NK-92 (cell line): Measurements from ENCODE around the gene NUP205.

Source experiments
- DNase-seq: peaks from one replicate; lab custom pipeline; 2025; ENCODE audit not compliant: unreplicated experiment; lab: John Stamatoyannopoulos, UW

The NUP205 gene

DNA sequence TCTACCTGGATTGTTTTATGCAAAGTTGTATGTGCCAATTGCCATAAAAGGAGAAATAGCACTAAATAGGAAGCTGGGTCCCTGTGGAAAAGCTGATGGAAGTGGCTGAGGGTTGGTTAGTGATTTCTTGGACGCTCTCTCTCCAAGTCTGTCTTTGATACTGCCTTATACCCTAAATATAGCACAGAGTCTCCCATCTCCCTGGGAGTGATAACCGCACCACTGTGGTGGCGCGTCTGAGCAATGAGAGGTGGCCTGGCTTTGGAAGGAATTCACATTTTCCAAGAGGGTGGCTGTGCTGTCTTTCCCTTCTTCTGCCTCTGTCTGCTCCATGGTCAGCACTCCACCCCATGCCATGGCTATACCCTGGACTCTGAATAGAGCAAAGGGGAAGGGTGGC is 135.8 kb downstream of the NUP205 start:
- DNase-seq: no peak

DNA sequence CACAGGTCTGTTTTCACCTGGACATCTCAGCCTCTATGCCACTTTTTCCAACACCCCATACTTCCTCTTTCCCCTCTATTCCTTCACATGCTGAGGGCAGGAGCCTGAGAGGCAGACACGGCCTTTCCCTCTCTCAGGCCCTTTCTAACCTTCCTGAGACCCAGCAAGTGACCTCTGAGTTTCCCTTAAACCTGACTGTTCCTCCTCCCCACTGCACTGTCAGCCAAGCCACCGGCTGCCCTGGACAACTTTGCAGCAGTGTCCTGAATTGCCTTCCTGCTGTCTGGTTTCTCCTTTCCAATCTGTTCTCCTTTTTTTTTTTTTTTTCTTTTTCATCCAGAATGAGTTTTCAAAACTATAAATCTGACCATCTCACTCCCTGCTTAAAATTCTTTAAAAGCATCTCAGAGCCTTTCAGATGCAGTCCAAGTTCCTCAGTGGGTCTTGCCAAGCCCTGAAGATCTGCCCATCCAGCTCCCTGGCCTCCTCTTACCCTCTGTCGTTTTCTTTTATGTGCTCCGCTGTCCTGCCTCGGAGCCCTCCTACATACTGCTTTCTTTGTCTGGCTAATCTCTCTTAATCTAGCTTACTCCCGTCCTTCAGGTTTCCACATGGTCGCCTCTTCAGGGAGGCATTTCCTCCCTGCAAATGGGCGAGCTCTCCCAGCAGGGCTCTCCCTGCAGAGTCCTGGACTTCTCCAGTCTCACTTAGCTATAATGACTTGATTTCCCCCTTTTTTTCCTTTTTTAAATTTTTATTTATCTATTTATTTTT is 139.7 kb downstream of the NUP205 start:
- no peak for DNase-seq
